ENCODE results near the gene DUSP2. TPM values are rescaled to one million over a fixed set of nuclear protein-coding genes. Genes with fewer than 3 reads are reported as not detected.

Gene DUSP2
- total and polyA plus RNA-seq, 2 donors (not counting 1 experiment from before 2014, with no cell fraction given) = 69.8 to 433 TPM

GRCh38 chr2:96103761-96104486, 41.3 kb downstream of the DUSP2 start:
- no peak overlapping the region for H3K4me3 Mint-ChIP-seq
- WGBS (ENCODE audit: insufficient coverage) = 36% methylated on average over 6 of the region's 6 CpGs

More at GRCh38 chr2:96103761-96104486, 41.3 kb downstream of the DUSP2 start:
- Mint-ChIP-seq H3K4me1 (no peaks in the 10 kb centered on the region), H3K9me3 (ENCODE audit: insufficient read depth) (peaks cover 5% of the 10 kb centered on the region), H3K27me3 (peaks cover 8% of the 10 kb centered on the region), H3K27ac (no peak overlapping the region)
- H3K9ac ChIP-seq (ENCODE audit: low read length) = no peak overlapping the region
- no peak overlapping the region for H2AFZ ChIP-seq (ENCODE audit: insufficient read depth, low read depth, low read length, poor library complexity, severe bottlenecking)
- peaks cover 0 to 3% (median 0%) of the 10 kb centered on the region in 4 experiments for H3K27me3 ChIP-seq (replicated peaks in 1 of 4; ENCODE audit: control extremely low read depth in 1 of 4, control insufficient read depth in 3 of 4, insufficient read depth in 4 of 4, low read length in 3 of 4)
- TF ChIP-seq EZH2 (IDR thresholded peaks at IDR 0.05; ENCODE audit: borderline replicate concordance, insufficient read depth, low read depth, low read length, poor library complexity, severe bottlenecking) (no peak), CTCF (IDR thresholded peaks at IDR 0.05) (no peak)
- no peak for DNase-seq
- intact Hi-C loops (cut with micrococcal nuclease) = no loop called here
- no peaks in the 10 kb centered on the region for H3K79me2 ChIP-seq (ENCODE audit: control insufficient read depth, insufficient read depth, low read length)
- H4K20me1 ChIP-seq (ENCODE audit: control insufficient read depth, insufficient read depth, low read length, poor library complexity, severe bottlenecking) = no peaks in the 10 kb centered on the region
- POLR2A ChIA-PET = no interaction called here
- H3K27ac ChIP-seq (ENCODE audit: low read length in 2 of 2) = no peak overlapping the region
- no peak for ATAC-seq (ENCODE audit: low read depth)
- no peak overlapping the region for H3K4me2 ChIP-seq (replicated peaks; ENCODE audit: low read depth, low read length, poor library complexity, severe bottlenecking)
- peaks cover 0 to 23% (median 11%) of the 10 kb centered on the region in 3 donors for H3K9me3 ChIP-seq (ENCODE audit: control extremely low read depth in 1 of 3, control insufficient read depth in 2 of 3, insufficient read depth in 1 of 3, low read length in 2 of 3)
- H3K4me3 ChIP-seq (ENCODE audit: control extremely low read depth in 1 of 5, extremely low read depth in 1 of 5, insufficient read depth in 1 of 5, low read depth in 2 of 5, low read length in 4 of 5) = no peak overlapping the region
- CTCF ChIA-PET = interaction anchor here (1.3 to 1.5 kb wide), 2 partner anchors 14 to 71 kb away, joined by 3 read pairs; no protein-coding TSS in a partner anchor
- no peaks in the 10 kb centered on the region for H3K4me1 ChIP-seq (ENCODE audit: control insufficient read depth in 2 of 2, insufficient read depth in 2 of 2, low read length in 2 of 2)
- no peaks in the 10 kb centered on the region for H3K36me3 ChIP-seq (replicated peaks in 1 of 2; ENCODE audit: control extremely low read depth in 1 of 2, control insufficient read depth in 1 of 2, extremely low read depth in 1 of 2, insufficient read depth in 2 of 2, low read length in 1 of 2)

Data from B cell (primary cell).